ENCODE results near the gene KLHL11.
"Not testable (repeated sequence)": the region's sequence is repeated elsewhere in the genome, so short reads cannot be mapped to it uniquely, and the experiment has no call there.

Gene KLHL11

GRCh38 chr17:41888332-41888965 lies 23.2 kb upstream of the KLHL11 start:
- Histone ChIP-seq H3K79me2 (ENCODE audit: control insufficient read depth, insufficient read depth, low read length, unreplicated experiment) (peaks cover 27% of the 10 kb centered on the region), H3K27me3 (ENCODE audit: insufficient read depth, low read length) (no peaks in the 10 kb centered on the region), H3K36me3 (ENCODE audit: insufficient read depth, low read length) (peaks cover 61% of the 10 kb centered on the region), H2AFZ (ENCODE audit: low read length, unreplicated experiment) (no peak overlapping the region), H3K4me1 (ENCODE audit: control insufficient read depth, insufficient read depth, low read length, unreplicated experiment) (peaks cover 11% of the 10 kb centered on the region), H3K4me3 (ENCODE audit: low read depth, low read length) (no peak overlapping the region), H3K27ac (ENCODE audit: low read depth, low read length) (no peak overlapping the region)

- peaks cover 14% of the 10 kb centered on the region for H3K79me2 ChIP-seq (ENCODE audit: control insufficient read depth, insufficient read depth, low read length, unreplicated experiment)
- H3K36me3 ChIP-seq (ENCODE audit: insufficient read depth, low read length), result peaks cover 46% of the 10 kb centered on the region
- H3K4me3 ChIP-seq (ENCODE audit: low read depth, low read length), result no peak overlapping the region
- H3K27ac ChIP-seq (ENCODE audit: low read depth, low read length), result no peak overlapping the region
- no peak overlapping the region for H2AFZ ChIP-seq (ENCODE audit: low read length, unreplicated experiment)
- H3K4me1 ChIP-seq (ENCODE audit: control insufficient read depth, insufficient read depth, low read length, unreplicated experiment), result no peaks in the 10 kb centered on the region
- H3K27me3 ChIP-seq (ENCODE audit: insufficient read depth, low read length), result no peaks in the 10 kb centered on the region
Observed at GRCh38 chr17:41885733-41886132, 20.5 kb upstream of the KLHL11 start.

- H3K36me3 ChIP-seq (ENCODE audit: insufficient read depth, low read length), result peaks cover 47% of the 10 kb centered on the region
- peaks cover 18% of the 10 kb centered on the region for H3K79me2 ChIP-seq (ENCODE audit: control insufficient read depth, insufficient read depth, low read length, unreplicated experiment)
- H3K27me3 ChIP-seq (ENCODE audit: insufficient read depth, low read length), result no peaks in the 10 kb centered on the region
- no peak overlapping the region for H3K4me3 ChIP-seq (ENCODE audit: low read depth, low read length)
- no peaks in the 10 kb centered on the region for H3K4me1 ChIP-seq (ENCODE audit: control insufficient read depth, insufficient read depth, low read length, unreplicated experiment)
- no peak overlapping the region for H2AFZ ChIP-seq (ENCODE audit: low read length, unreplicated experiment)
- no peak overlapping the region for H3K27ac ChIP-seq (ENCODE audit: low read depth, low read length)
Observed at GRCh38 chr17:41882756-41883155, 17.5 kb upstream of the KLHL11 start.

- no peaks in the 10 kb centered on the region for H3K4me1 ChIP-seq (ENCODE audit: control insufficient read depth, insufficient read depth, low read length, unreplicated experiment)
- peaks cover 26% of the 10 kb centered on the region for H3K36me3 ChIP-seq (ENCODE audit: insufficient read depth, low read length)
- no peak overlapping the region for H3K27ac ChIP-seq (ENCODE audit: low read depth, low read length)
- no peak overlapping the region for H2AFZ ChIP-seq (ENCODE audit: low read length, unreplicated experiment)
- peaks cover 4% of the 10 kb centered on the region for H3K79me2 ChIP-seq (ENCODE audit: control insufficient read depth, insufficient read depth, low read length, unreplicated experiment)
- H3K27me3 ChIP-seq (ENCODE audit: insufficient read depth, low read length), result no peaks in the 10 kb centered on the region
- no peak overlapping the region for H3K4me3 ChIP-seq (ENCODE audit: low read depth, low read length)
Observed at GRCh38 chr17:41880130-41880529, 14.9 kb upstream of the KLHL11 start.

GRCh38 chr17:41874293-41874670 lies 9.1 kb upstream of the KLHL11 start:
- H3K4me1 ChIP-seq (ENCODE audit: control insufficient read depth, insufficient read depth, low read length, unreplicated experiment); H3K27me3 ChIP-seq (ENCODE audit: insufficient read depth, low read length); H3K4me3 ChIP-seq (ENCODE audit: low read depth, low read length); H3K79me2 ChIP-seq (ENCODE audit: control insufficient read depth, insufficient read depth, low read length, unreplicated experiment); H2AFZ ChIP-seq (ENCODE audit: low read length, unreplicated experiment); H3K27ac ChIP-seq (ENCODE audit: low read depth, low read length): not testable (repeated sequence)
- peaks cover 18% of the 10 kb centered on the region for H3K36me3 ChIP-seq (ENCODE audit: insufficient read depth, low read length)

- Histone ChIP-seq H2AFZ (ENCODE audit: low read length, unreplicated experiment) (no peak overlapping the region), H3K79me2 (ENCODE audit: control insufficient read depth, insufficient read depth, low read length, unreplicated experiment) (no peaks in the 10 kb centered on the region), H3K27me3 (ENCODE audit: insufficient read depth, low read length) (no peaks in the 10 kb centered on the region), H3K27ac (ENCODE audit: low read depth, low read length) (no peak overlapping the region), H3K36me3 (ENCODE audit: insufficient read depth, low read length) (peaks cover 19% of the 10 kb centered on the region), H3K4me3 (ENCODE audit: low read depth, low read length) (no peak overlapping the region), H3K4me1 (ENCODE audit: control insufficient read depth, insufficient read depth, low read length, unreplicated experiment) (no peaks in the 10 kb centered on the region)
Observed at GRCh38 chr17:41873559-41874292, 8.5 kb upstream of the KLHL11 start.

- Histone ChIP-seq H3K4me1 (ENCODE audit: control insufficient read depth, insufficient read depth, low read length, unreplicated experiment) (no peaks in the 10 kb centered on the region), H2AFZ (ENCODE audit: low read length, unreplicated experiment) (no peak overlapping the region), H3K79me2 (ENCODE audit: control insufficient read depth, insufficient read depth, low read length, unreplicated experiment) (no peaks in the 10 kb centered on the region), H3K4me3 (ENCODE audit: low read depth, low read length) (no peak overlapping the region), H3K27me3 (ENCODE audit: insufficient read depth, low read length) (no peaks in the 10 kb centered on the region), H3K36me3 (ENCODE audit: insufficient read depth, low read length) (peaks cover 23% of the 10 kb centered on the region), H3K27ac (ENCODE audit: low read depth, low read length) (no peak overlapping the region)
Observed at GRCh38 chr17:41871789-41872188, 6.6 kb upstream of the KLHL11 start.

GRCh38 chr17:41870627-41871026 lies 5.4 kb upstream of the KLHL11 start:
- Histone ChIP-seq H3K4me3 (ENCODE audit: low read depth, low read length) (no peak overlapping the region), H2AFZ (ENCODE audit: low read length, unreplicated experiment) (no peak overlapping the region), H3K4me1 (ENCODE audit: control insufficient read depth, insufficient read depth, low read length, unreplicated experiment) (no peaks in the 10 kb centered on the region), H3K36me3 (ENCODE audit: insufficient read depth, low read length) (peaks cover 25% of the 10 kb centered on the region), H3K27me3 (ENCODE audit: insufficient read depth, low read length) (no peaks in the 10 kb centered on the region), H3K79me2 (ENCODE audit: control insufficient read depth, insufficient read depth, low read length, unreplicated experiment) (no peaks in the 10 kb centered on the region), H3K27ac (ENCODE audit: low read depth, low read length) (no peak overlapping the region)

GRCh38 chr17:41870097-41870496 lies 4.9 kb upstream of the KLHL11 start:
- Histone ChIP-seq H3K4me1 (ENCODE audit: control insufficient read depth, insufficient read depth, low read length, unreplicated experiment) (no peaks in the 10 kb centered on the region), H3K79me2 (ENCODE audit: control insufficient read depth, insufficient read depth, low read length, unreplicated experiment) (no peaks in the 10 kb centered on the region), H3K36me3 (ENCODE audit: insufficient read depth, low read length) (peaks cover 25% of the 10 kb centered on the region), H2AFZ (ENCODE audit: low read length, unreplicated experiment) (no peak overlapping the region), H3K27ac (ENCODE audit: low read depth, low read length) (no peak overlapping the region), H3K4me3 (ENCODE audit: low read depth, low read length) (no peak overlapping the region), H3K27me3 (ENCODE audit: insufficient read depth, low read length) (no peaks in the 10 kb centered on the region)

GRCh38 chr17:41869426-41869825 lies 4.2 kb upstream of the KLHL11 start:
- Histone ChIP-seq H3K4me3 (ENCODE audit: low read depth, low read length) (no peak overlapping the region), H3K79me2 (ENCODE audit: control insufficient read depth, insufficient read depth, low read length, unreplicated experiment) (peaks cover 4% of the 10 kb centered on the region), H3K27ac (ENCODE audit: low read depth, low read length) (no peak overlapping the region), H2AFZ (ENCODE audit: low read length, unreplicated experiment) (no peak overlapping the region), H3K27me3 (ENCODE audit: insufficient read depth, low read length) (no peaks in the 10 kb centered on the region), H3K4me1 (ENCODE audit: control insufficient read depth, insufficient read depth, low read length, unreplicated experiment) (no peaks in the 10 kb centered on the region), H3K36me3 (ENCODE audit: insufficient read depth, low read length) (peaks cover 25% of the 10 kb centered on the region)

- H2AFZ ChIP-seq (ENCODE audit: low read length, unreplicated experiment), result no peak overlapping the region
- H3K27ac ChIP-seq (ENCODE audit: low read depth, low read length), result no peak overlapping the region
- peaks cover 25% of the 10 kb centered on the region for H3K36me3 ChIP-seq (ENCODE audit: insufficient read depth, low read length)
Observed at GRCh38 chr17:41868568-41868967, 3.3 kb upstream of the KLHL11 start.

More at GRCh38 chr17:41868568-41868967, 3.3 kb upstream of the KLHL11 start:
- Histone ChIP-seq H3K4me1 (ENCODE audit: control insufficient read depth, insufficient read depth, low read length, unreplicated experiment) (peaks cover 3% of the 10 kb centered on the region), H3K4me3 (ENCODE audit: low read depth, low read length) (no peak overlapping the region), H3K27me3 (ENCODE audit: insufficient read depth, low read length) (no peaks in the 10 kb centered on the region), H3K79me2 (ENCODE audit: control insufficient read depth, insufficient read depth, low read length, unreplicated experiment) (peaks cover 13% of the 10 kb centered on the region)
